ENCODE data around the gene CFAP300.

CFAP300 gene

DNA sequence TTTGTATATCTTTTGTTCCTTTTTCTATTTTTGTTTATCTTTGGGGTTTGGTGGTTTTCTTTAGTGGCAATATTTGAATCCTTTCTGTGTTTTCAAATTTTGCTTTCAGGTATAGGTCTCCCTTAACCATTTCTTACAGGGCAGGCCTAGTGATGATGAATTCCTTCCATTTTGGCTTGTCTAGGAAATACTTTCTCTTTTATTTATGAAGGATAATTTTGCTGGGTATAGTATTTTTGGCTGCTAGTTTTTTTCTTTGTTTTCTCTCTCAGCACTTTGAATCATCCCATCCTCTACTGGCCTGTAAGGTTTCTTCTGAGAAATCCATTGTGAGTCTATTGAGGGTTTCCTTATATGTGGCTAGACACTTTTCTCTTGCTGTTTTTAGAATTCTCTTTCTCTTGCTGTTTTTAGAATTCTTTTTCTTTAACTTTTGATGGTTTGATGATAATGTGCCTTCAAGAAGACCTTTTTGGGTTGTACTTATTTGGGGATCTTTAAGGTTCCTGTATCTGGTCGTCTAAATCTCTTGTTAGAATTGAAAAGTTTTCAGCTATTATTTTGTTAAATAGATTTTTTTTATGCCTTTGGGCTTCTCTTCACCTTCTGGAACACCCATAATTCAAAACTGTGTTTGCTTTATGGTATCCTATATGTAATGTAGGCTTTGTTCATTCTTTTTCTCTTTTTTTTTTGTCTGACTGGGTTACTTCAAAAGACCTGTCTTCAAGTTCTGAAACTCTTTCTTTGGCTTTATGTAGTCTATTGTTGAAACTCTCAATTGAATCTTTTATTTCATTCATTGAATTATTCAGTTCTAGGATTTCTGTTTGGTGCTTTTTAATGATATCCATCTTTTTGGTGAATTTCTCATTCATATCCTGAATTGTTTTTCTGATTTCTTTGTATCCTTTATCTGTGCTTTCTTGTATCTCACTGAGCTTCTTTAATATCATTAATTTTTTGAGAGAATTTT lies 24.5 kb downstream of the CFAP300 start:
- no peak for DNase-seq (ENCODE audit: low read depth)
- no peak overlapping the region for H3K4me3 ChIP-seq (ENCODE audit: low read depth, low read length)
- TF ChIP-seq, protein P1, sequence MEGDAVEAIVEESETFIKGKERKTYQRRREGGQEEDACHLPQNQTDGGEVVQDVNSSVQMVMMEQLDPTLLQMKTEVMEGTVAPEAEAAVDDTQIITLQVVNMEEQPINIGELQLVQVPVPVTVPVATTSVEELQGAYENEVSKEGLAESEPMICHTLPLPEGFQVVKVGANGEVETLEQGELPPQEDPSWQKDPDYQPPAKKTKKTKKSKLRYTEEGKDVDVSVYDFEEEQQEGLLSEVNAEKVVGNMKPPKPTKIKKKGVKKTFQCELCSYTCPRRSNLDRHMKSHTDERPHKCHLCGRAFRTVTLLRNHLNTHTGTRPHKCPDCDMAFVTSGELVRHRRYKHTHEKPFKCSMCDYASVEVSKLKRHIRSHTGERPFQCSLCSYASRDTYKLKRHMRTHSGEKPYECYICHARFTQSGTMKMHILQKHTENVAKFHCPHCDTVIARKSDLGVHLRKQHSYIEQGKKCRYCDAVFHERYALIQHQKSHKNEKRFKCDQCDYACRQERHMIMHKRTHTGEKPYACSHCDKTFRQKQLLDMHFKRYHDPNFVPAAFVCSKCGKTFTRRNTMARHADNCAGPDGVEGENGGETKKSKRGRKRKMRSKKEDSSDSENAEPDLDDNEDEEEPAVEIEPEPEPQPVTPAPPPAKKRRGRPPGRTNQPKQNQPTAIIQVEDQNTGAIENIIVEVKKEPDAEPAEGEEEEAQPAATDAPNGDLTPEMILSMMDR (IDR thresholded peaks at IDR 0.05; ENCODE audit: control insufficient read depth, extremely low read depth, insufficient read depth): no peak

DNA sequence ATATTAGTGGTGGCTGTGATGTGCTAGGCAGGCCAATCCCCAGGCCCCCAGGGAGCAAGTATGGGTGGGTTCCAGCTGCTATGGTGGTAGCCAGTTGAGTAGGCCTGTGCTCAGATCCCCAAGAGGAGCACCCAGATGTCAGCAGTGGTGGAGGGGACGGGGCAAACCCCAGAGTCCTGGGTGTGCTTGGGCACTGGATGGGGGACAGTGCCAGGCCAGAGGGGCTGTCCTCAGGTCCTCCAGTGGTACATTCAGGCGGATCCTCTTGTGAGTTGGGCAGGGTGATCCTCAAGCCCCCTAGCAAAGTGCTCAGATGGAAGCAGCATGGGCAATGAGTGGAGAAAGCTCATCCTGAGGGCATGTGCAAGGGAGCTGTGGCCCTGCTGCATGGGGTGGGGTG lies 26.0 kb downstream of the CFAP300 start:
- no peak overlapping the region for H3K4me3 ChIP-seq (ENCODE audit: low read depth, low read length)
- TF ChIP-seq, protein P1 (IDR thresholded peaks at IDR 0.05; ENCODE audit: control insufficient read depth, extremely low read depth, insufficient read depth): no peak
- DNase-seq (ENCODE audit: low read depth): no peak

DNA sequence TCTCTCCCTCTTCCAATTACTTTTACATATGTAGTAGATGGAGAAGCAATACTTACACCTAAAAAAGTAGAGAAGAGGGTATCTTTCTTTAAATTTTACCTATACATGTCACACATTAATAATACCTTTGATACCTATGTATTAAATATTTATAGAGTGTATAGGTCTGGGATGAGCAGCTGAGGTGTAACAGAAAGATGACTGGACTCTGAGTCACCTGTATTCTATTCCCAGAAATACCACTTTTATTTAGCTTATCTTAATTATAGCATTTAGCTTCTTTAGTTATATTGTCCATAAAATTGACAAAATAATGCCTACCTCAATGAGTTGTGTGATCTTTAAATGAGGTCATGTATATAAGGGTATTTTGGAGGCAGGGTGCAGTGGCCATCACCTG lies 32.4 kb downstream of the CFAP300 start:
- TF ChIP-seq, protein P1 (IDR thresholded peaks at IDR 0.05; ENCODE audit: control insufficient read depth, extremely low read depth, insufficient read depth): no peak
- DNase-seq (ENCODE audit: low read depth): no peak
- H3K4me3 ChIP-seq (ENCODE audit: low read depth, low read length): no peak overlapping the region

DNA sequence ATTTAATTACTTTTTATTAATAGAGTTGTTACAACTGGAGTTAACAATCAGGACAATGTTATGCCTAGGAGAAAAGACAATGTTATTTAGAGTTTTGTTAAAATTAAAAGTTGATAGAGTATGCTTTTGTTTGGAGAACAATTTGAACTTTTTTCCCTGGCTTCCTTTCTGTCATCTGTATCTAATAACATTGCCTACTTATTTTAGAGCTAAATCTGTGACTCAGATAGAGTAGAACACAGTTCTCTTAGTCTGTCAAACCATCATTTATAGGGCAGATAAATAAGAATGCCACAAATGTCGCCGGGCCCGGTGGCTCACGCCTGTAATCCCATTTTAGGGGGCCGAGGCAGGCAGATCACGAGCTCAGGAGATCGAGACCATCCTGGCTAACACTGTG lies 34.1 kb downstream of the CFAP300 start:
- no peak for DNase-seq (ENCODE audit: low read depth)
- TF ChIP-seq, protein P1 (IDR thresholded peaks at IDR 0.05; ENCODE audit: control insufficient read depth, extremely low read depth, insufficient read depth): no peak
- no peak overlapping the region for H3K4me3 ChIP-seq (ENCODE audit: low read depth, low read length)

DNA sequence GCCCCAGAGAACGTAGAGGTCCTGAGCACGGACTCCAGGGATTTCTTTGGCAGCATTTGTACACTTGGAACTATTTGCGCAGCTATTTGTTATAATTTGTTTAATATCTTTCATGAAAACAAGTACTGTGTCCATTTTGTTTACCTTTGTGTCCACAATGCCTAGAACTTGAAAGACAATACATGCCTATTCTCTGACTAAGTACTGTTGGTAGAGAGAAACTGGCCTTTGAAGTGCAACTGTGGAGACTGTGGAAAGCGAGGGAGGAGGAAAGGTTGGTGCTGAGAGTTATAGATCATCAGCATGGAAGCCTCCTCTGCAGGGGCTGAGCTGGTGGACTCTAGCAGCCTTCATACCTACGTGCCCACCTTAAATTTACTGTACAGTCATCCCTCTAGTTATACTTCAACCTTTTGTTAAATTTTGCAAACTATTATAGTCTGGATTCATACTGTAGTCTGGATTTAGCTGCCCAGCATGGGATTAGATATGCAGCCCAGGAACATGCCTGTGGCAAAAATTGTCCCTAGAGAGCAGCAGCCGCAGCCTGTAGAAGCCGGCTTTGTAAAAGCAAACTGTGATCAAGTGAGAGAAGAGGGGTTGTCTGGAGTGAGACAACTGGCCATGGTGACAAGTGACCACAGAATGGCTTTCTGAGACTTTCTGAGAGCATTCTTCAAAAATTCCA lies 38.8 kb downstream of the CFAP300 start:
- H3K4me3 ChIP-seq (ENCODE audit: low read depth, low read length): no peak overlapping the region
- no peak for DNase-seq (ENCODE audit: low read depth)
- TF ChIP-seq, protein P1 (IDR thresholded peaks at IDR 0.05; ENCODE audit: control insufficient read depth, extremely low read depth, insufficient read depth): no peak

DNA sequence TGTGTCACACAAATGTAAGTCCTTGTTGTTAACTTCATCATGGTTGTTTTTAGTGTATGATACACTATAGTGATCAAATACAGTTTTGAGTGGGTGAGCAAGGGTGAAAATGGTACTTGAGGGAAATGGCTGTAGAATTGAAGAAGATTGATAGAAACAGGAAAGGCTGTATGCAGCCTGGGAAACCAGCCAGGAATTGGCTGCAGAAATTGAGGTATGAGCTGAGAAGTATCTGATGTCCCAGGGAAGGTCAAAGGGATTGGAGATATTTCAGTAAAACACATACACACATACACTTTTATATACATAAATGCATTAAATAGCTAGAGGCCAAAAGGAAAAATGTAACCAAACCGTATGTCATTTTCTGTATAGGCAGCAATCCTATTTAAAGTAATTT lies 49.9 kb downstream of the CFAP300 start:
- no peak for DNase-seq (ENCODE audit: low read depth)
- TF ChIP-seq, protein P1 (IDR thresholded peaks at IDR 0.05; ENCODE audit: control insufficient read depth, extremely low read depth, insufficient read depth): no peak
- H3K4me3 ChIP-seq (ENCODE audit: low read depth, low read length): no peak overlapping the region

Measured in LNCaP clone FGC (cell line).